ENCODE results near the gene C10orf143.

- TF ChIP-seq EZH2phosphoT487 (IDR thresholded peaks at IDR 0.05; ENCODE audit: insufficient read depth, low read depth): no peak
- TF ChIP-seq EZH2 (IDR thresholded peaks at IDR 0.05; ENCODE audit: insufficient read depth, poor library complexity, severe bottlenecking): no peak
Measured at GRCh38 chr10:130066743-130067142, 43.9 kb downstream of the C10orf143 start.

Measured in GM23248 (cell line).